Stimulated activated CD8-positive, alpha-beta memory T cell treated with anti-CD3 and anti-CD28 coated beads, Interleukin-12 subunit alpha, Interleukin-12 subunit beta, amount 100 ng/mL, for 24 hours (primary cell): ENCODE results near the gene ZC3H13.
"Not testable (repeated sequence)": the region's sequence is repeated elsewhere in the genome, so short reads cannot be mapped to it uniquely, and the experiment has no call there.

ENCODE experiments used
- DNase-seq: peaks from one replicate; pipeline ENCODE4 v3.0.0-alpha.2; 2020; ENCODE audit errors: extremely low read depth

Gene ZC3H13

GRCh38 chr13:46006688-46007452 lies 45.7 kb downstream of the ZC3H13 start:
- DNase-seq, result no peak

- DNase-seq, result no peak
Measured at GRCh38 chr13:46004491-46004890, 48.1 kb downstream of the ZC3H13 start.

GRCh38 chr13:45996631-45997030 lies 55.9 kb downstream of the ZC3H13 start:
- no peak for DNase-seq

- DNase-seq, result no peak
Measured at GRCh38 chr13:45995245-45995644, 57.3 kb downstream of the ZC3H13 start.

GRCh38 chr13:45994752-45995151 lies 57.8 kb downstream of the ZC3H13 start:
- no peak for DNase-seq

- DNase-seq, result no peak
Measured at GRCh38 chr13:45989607-45990006, 62.9 kb downstream of the ZC3H13 start.

- not testable (repeated sequence) for DNase-seq
Measured at GRCh38 chr13:45981127-45981526, 71.4 kb downstream of the ZC3H13 start.

- DNase-seq, result no peak
Measured at GRCh38 chr13:45975337-45975736, 77.2 kb downstream of the ZC3H13 start.

GRCh38 chr13:45974500-45974899 lies 78.0 kb downstream of the ZC3H13 start:
- no peak for DNase-seq

GRCh38 chr13:45967589-45967988 lies 85.0 kb downstream of the ZC3H13 start:
- DNase-seq, result no peak

GRCh38 chr13:45966715-45967114 lies 85.8 kb downstream of the ZC3H13 start:
- no peak for DNase-seq

- no peak for DNase-seq
Measured at GRCh38 chr13:45961468-45961867, 91.1 kb downstream of the ZC3H13 start.

GRCh38 chr13:45954836-45955800 lies 97.4 kb downstream of the ZC3H13 start:
- DNase-seq, result no peak

GRCh38 chr13:45953082-45953481 lies 99.5 kb downstream of the ZC3H13 start:
- DNase-seq, result no peak

GRCh38 chr13:45951724-45952123 lies 100.8 kb downstream of the ZC3H13 start:
- no peak for DNase-seq

GRCh38 chr13:45951166-45951565 lies 101.4 kb downstream of the ZC3H13 start:
- no peak for DNase-seq

GRCh38 chr13:45950386-45951000 lies 102.1 kb downstream of the ZC3H13 start:
- DNase-seq, result no peak

- no peak for DNase-seq
Measured at GRCh38 chr13:45949161-45949560, 103.4 kb downstream of the ZC3H13 start.

GRCh38 chr13:45943965-45944364 lies 108.6 kb downstream of the ZC3H13 start:
- no peak for DNase-seq

GRCh38 chr13:45943120-45943519 lies 109.4 kb downstream of the ZC3H13 start:
- no peak for DNase-seq

- no peak for DNase-seq
Measured at GRCh38 chr13:45941261-45941660, 111.3 kb downstream of the ZC3H13 start.

GRCh38 chr13:45940061-45940460 lies 112.5 kb downstream of the ZC3H13 start:
- DNase-seq, result no peak
